KMS-11 (cell line): ENCODE measurements around the gene GALNT17.

Source experiments
- H2AFZ ChIP-seq: fragments of 200-600 bp; sonication (generic); 2 replicates; pipeline ENCODE4 v1.6.1; 2016; ENCODE audit warnings: antibody characterized with exemption, mixed run types, low read depth
- H3K27ac ChIP-seq: fragments of 200-600 bp; sonication (generic); 2 replicates; pipeline ENCODE4 v1.6.1; 2016; ENCODE audit warnings: mild to moderate bottlenecking, mixed run types
- H3K27me3 ChIP-seq: fragments of 200-600 bp; sonication (generic); 2 replicates; pipeline ENCODE4 v1.6.1; 2017; ENCODE audit warnings: mild to moderate bottlenecking, low read depth, mixed run types, moderate library complexity; ENCODE audit not compliant: insufficient read depth
- H3K36me3 ChIP-seq: fragments of 200-600 bp; sonication (generic); 2 replicates; pipeline ENCODE4 v1.6.1; 2017; ENCODE audit warnings: mild to moderate bottlenecking, mixed run types; ENCODE audit not compliant: insufficient read depth
- H3K4me1 ChIP-seq: fragments of 200-600 bp; sonication (generic); 2 replicates; pipeline ENCODE4 v1.6.1; 2016; ENCODE audit warnings: mild to moderate bottlenecking, low read depth, mixed run types; ENCODE audit not compliant: poor library complexity, severe bottlenecking
- H3K4me2 ChIP-seq: fragments of 200-600 bp; sonication (generic); 2 replicates; pipeline ENCODE4 v1.7.0; 2016; ENCODE audit warnings: mild to moderate bottlenecking, mixed run types
- H3K4me3 ChIP-seq: fragments of 200-600 bp; sonication (generic); IDR thresholded peaks from 2 replicates; pipeline ENCODE4 v1.6.1; 2017; ENCODE audit warnings: low read depth, low read length, mixed read lengths; ENCODE audit not compliant: insufficient read depth
- H3K79me2 ChIP-seq: fragments of 200-600 bp; sonication (generic); 2 replicates; pipeline ENCODE4 v1.6.1; 2016; ENCODE audit warnings: low read depth, mixed run types; ENCODE audit not compliant: insufficient read depth
- H3K9ac ChIP-seq: fragments of 200-600 bp; sonication (generic); 2 replicates; pipeline ENCODE4 v1.6.1; 2016; ENCODE audit warnings: mild to moderate bottlenecking, mixed run types
- H4K20me1 ChIP-seq: fragments of 200-600 bp; sonication (generic); 2 replicates; pipeline ENCODE4 v1.6.1; 2016; ENCODE audit warnings: mild to moderate bottlenecking, mixed run types; ENCODE audit not compliant: insufficient read depth
- CTCF ChIP-seq: fragments of 200-600 bp; sonication (generic); conservative IDR thresholded peaks from 2 replicates; pipeline ENCODE4 v1.6.1; 2017; ENCODE audit warnings: low read depth, mild to moderate bottlenecking, antibody characterized with exemption, low read length, moderate library complexity, mixed read lengths

Gene GALNT17

GRCh38 chr7:71112436-71112835, 19.5 kb upstream of the GALNT17 start:
- H2AFZ ChIP-seq: no peak overlapping the region
- no peak overlapping the region for H3K4me3 ChIP-seq
- H4K20me1 ChIP-seq: no peaks in the 10 kb centered on the region
- peaks cover 9% of the 10 kb centered on the region for H3K4me1 ChIP-seq
- no peak overlapping the region for H3K9ac ChIP-seq
- H3K27me3 ChIP-seq: no peaks in the 10 kb centered on the region
- no peak overlapping the region for H3K27ac ChIP-seq
- no peak for TF ChIP-seq CTCF
- no peaks in the 10 kb centered on the region for H3K36me3 ChIP-seq
- no peaks in the 10 kb centered on the region for H3K79me2 ChIP-seq
- H3K4me2 ChIP-seq: no peak overlapping the region

GRCh38 chr7:71120096-71120495, 11.8 kb upstream of the GALNT17 start:
- Histone ChIP-seq H4K20me1 (no peaks in the 10 kb centered on the region), H3K4me3 (no peak overlapping the region), H3K9ac (no peak overlapping the region), H2AFZ (no peak overlapping the region), H3K79me2 (no peaks in the 10 kb centered on the region), H3K27me3 (no peaks in the 10 kb centered on the region), H3K27ac (no peak overlapping the region), H3K36me3 (no peaks in the 10 kb centered on the region), H3K4me1 (peaks cover 9% of the 10 kb centered on the region), H3K4me2 (no peak overlapping the region)
- no peak for TF ChIP-seq CTCF

GRCh38 chr7:71129126-71129525, 2.8 kb upstream of the GALNT17 start:
- H3K4me3 ChIP-seq: no peak overlapping the region
- no peak overlapping the region for H3K4me2 ChIP-seq
- no peaks in the 10 kb centered on the region for H4K20me1 ChIP-seq
- no peaks in the 10 kb centered on the region for H3K27me3 ChIP-seq
- no peaks in the 10 kb centered on the region for H3K79me2 ChIP-seq
- H3K9ac ChIP-seq: no peak overlapping the region
- peaks cover 13% of the 10 kb centered on the region for H3K4me1 ChIP-seq
- H3K27ac ChIP-seq: no peak overlapping the region
- no peaks in the 10 kb centered on the region for H3K36me3 ChIP-seq
- no peak for TF ChIP-seq CTCF
- H2AFZ ChIP-seq: no peak overlapping the region

- Histone ChIP-seq H4K20me1 (no peaks in the 10 kb centered on the region), H3K36me3 (no peaks in the 10 kb centered on the region), H3K4me3 (no peak overlapping the region), H3K4me1 (peaks cover 13% of the 10 kb centered on the region), H3K4me2 (peak overlapping the region; percentile 84), H3K9ac (no peak overlapping the region), H2AFZ (peak overlapping the region; percentile 95; the same call in 1 of the 2 replicates), H3K27me3 (no peaks in the 10 kb centered on the region), H3K79me2 (no peaks in the 10 kb centered on the region), H3K27ac (no peak overlapping the region)
- TF ChIP-seq CTCF: no peak
Observed at GRCh38 chr7:71130031-71130679, 1.8 kb upstream of the GALNT17 start.
